OCI-LY3 (cell line): ENCODE data around the gene TNFRSF14.

ENCODE experiments used
- CTCF ChIP-seq: fragments of 200-600, 300-600 bp; sonication (generic); IDR thresholded peaks from 2 replicates; pipeline ENCODE4 v1.5.1; 2014; ENCODE audit warnings: antibody characterized with exemption, low read length, low read depth
- EZH2phosphoT487 ChIP-seq: fragments of 200-600 bp; shearing (Covaris generic); IDR thresholded peaks from 2 replicates; pipeline ENCODE4 v1.6.1; 2018; ENCODE audit warnings: antibody characterized with exemption, mixed run types, low read depth

- TF ChIP-seq CTCF (no peak), EZH2phosphoT487 (no peak)
Observed at GRCh38 chr1:2560299-2561073, 4.3 kb downstream of the TNFRSF14 start.
